Immature natural killer cell (primary cell): ENCODE results near the gene PPM1A. TPM values are rescaled to one million over a fixed set of nuclear protein-coding genes. Genes with fewer than 3 reads are reported as not detected.
A peak's percentile ranks its signal among the peaks of the same experiment; 100 is the strongest.

Experiments
- DNase-seq, 3 donors: peaks; one replicate each; pipeline ENCODE4 v3.0.0; 2022; ENCODE audit warnings: mixed read lengths in 1 of 3
- H3K27ac Mint-ChIP-seq, 6 donors: one replicate each; pipeline ENCODE4 v1.8.0; 2020; ENCODE audit warnings: mixed read lengths in 6 of 6, mild to moderate bottlenecking in 5 of 6, inconsistent platforms in 4 of 6, moderate library complexity in 3 of 6
- H3K27me3 Mint-ChIP-seq, 3 donors: one replicate each; pipeline ENCODE4 v1.8.0; 2020 to 2021; ENCODE audit warnings: low read depth in 3 of 3, mild to moderate bottlenecking in 3 of 3, mixed read lengths in 3 of 3, moderate library complexity in 3 of 3, inconsistent platforms in 1 of 3
- H3K36me3 Mint-ChIP-seq, 3 donors: one replicate each; pipeline ENCODE4 v1.8.0; 2020; ENCODE audit warnings: mixed read lengths in 3 of 3, inconsistent platforms in 2 of 3, mild to moderate bottlenecking in 2 of 3
- H3K4me1 Mint-ChIP-seq, 2 donors: one replicate each; pipeline ENCODE4 v1.8.0; 2020; ENCODE audit warnings: inconsistent platforms in 2 of 2, mild to moderate bottlenecking in 2 of 2, mixed read lengths in 2 of 2, moderate library complexity in 1 of 2
- H3K4me3 Mint-ChIP-seq, 5 donors: one replicate each; pipeline ENCODE4 v1.8.0; 2020; ENCODE audit warnings: mild to moderate bottlenecking in 5 of 5, mixed read lengths in 5 of 5, inconsistent platforms in 3 of 5, moderate library complexity in 3 of 5
- H3K9me3 Mint-ChIP-seq, 6 donors: one replicate each; pipeline ENCODE4 v1.8.0; 2020; ENCODE audit warnings: mild to moderate bottlenecking in 6 of 6, mixed read lengths in 6 of 6, inconsistent platforms in 4 of 6, moderate library complexity in 3 of 6
- polyA plus RNA-seq, 3 donors: library from polyadenylated mRNA; unstranded; fragments of 300-500 nt; fragmentation: Illumina TruSeq; gene quantifications; one replicate each; pipeline ENCODE4 v1.2.3, GENCODE V29; 2021

Gene PPM1A
- polyA plus RNA-seq, 3 donors from 2014 or later: 31.9 to 46.8 (median 45.5) TPM

DNA sequence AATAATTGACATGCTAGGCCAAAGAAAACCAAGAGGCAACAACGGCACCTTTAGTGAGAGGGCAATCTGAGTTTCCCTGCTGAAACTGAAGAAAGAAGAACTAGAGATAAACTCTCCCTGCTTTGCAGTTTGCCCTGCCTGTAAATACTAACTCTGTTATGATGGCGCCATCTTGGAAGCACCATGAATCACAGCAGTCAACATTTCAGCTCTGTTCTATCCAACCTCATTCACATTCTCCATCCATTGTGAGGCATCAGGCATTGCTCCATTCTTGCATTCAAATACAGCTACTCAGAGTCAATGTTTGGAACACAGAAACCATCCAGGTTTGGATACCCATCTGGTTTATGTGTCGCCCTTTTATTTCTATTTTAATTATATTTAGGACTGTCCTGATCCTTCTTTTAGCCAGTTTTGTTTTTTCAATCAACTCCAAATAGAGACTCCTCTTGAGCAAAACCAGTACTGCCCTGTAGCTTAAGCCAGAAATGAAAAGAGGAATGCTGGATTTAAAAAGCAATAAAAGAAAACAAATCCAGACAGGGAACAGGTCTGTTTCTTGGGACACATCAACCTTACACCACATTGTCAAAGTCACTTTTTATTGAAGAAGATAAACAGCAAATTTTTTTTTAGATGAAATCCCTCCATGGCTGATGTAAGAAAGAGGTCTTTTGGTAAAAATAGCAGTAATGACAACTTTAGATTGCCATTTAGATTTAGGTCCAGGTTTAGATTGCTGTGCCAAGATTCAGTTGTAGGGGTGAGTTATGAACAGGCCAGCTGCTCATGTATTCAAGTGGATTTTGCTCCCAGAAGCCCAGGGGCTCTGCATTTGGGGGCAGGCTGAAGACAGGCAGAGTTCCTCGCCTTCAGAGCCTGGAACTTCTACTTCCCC lies 33.3 kb upstream of the PPM1A start:
- Mint-ChIP-seq H3K9me3 (no peaks in the 10 kb centered on the region), H3K27me3 (peaks cover 0 to 7% (median 0%) of the 10 kb centered on the region in 3 donors), H3K4me3 (no peak overlapping the region), H3K27ac (no peak overlapping the region), H3K36me3 (peaks cover 0 to 3% (median 0%) of the 10 kb centered on the region in 3 donors), H3K4me1 (no peaks in the 10 kb centered on the region)
- DNase-seq: no peak

DNA sequence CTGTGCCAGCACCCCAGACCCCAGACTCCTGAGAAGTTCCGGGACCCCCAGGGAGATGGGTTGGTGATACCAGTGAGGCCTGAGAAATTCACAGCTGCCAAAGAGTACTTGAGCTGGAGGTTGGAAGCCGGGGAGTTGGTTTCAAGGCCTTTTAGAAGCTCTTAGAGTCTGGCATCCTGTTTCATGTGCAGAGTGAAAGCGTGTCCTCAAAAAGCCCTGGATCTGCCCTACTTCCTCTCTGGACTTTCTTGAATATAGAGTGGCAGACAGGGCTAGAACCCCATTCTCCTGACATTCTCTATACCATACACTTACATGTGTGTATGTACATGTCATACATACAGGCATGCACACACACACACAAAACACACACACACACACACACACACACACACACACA lies 31.3 kb upstream of the PPM1A start:
- H3K4me3 Mint-ChIP-seq: no peak overlapping the region
- peaks cover 0 to 7% (median 0%) of the 10 kb centered on the region in 3 donors for H3K27me3 Mint-ChIP-seq
- H3K4me1 Mint-ChIP-seq: no peaks in the 10 kb centered on the region
- H3K9me3 Mint-ChIP-seq: no peaks in the 10 kb centered on the region
- H3K36me3 Mint-ChIP-seq: peaks cover 0 to 3% (median 0%) of the 10 kb centered on the region in 3 donors
- H3K27ac Mint-ChIP-seq: no peak overlapping the region
- no peak for DNase-seq

DNA sequence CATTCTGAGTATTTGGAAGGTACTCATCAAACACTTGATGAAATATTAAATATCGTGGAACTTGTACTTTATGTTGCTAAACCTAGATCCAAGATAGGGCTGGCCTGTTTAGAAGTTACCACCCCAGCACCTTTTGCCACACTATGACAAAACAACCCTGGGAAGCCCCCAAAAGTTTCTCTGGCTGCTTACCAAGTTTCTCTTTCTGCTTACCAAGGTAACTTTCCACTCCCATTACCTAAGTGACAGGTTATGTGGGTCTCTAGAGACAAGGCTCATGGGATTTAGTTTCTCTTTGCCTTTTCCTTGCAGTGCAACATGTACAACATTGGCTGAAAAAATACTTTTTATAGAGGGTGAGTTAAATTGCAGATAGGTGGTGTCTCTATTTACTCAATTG lies 28.9 kb upstream of the PPM1A start:
- no peaks in the 10 kb centered on the region for H3K9me3 Mint-ChIP-seq
- no peaks in the 10 kb centered on the region for H3K4me1 Mint-ChIP-seq
- peaks cover 0 to 3% (median 0%) of the 10 kb centered on the region in 3 donors for H3K36me3 Mint-ChIP-seq
- DNase-seq: peak in 2 of 3 donors; percentile 9 to 30
- H3K27ac Mint-ChIP-seq: no peak overlapping the region
- H3K4me3 Mint-ChIP-seq: no peak overlapping the region
- peaks cover 0 to 2% (median 0%) of the 10 kb centered on the region in 3 donors for H3K27me3 Mint-ChIP-seq

- no peak overlapping the region for H3K27ac Mint-ChIP-seq
- no peak overlapping the region for H3K4me3 Mint-ChIP-seq
- no peaks in the 10 kb centered on the region for H3K36me3 Mint-ChIP-seq
- no peaks in the 10 kb centered on the region for H3K9me3 Mint-ChIP-seq
- H3K4me1 Mint-ChIP-seq: no peaks in the 10 kb centered on the region
- no peak for DNase-seq
- H3K27me3 Mint-ChIP-seq: peaks cover 0 to 2% (median 0%) of the 10 kb centered on the region in 3 donors
These were observed 28.1 kb upstream of the PPM1A start for GRCh38 chr14:60220917-60221316.

DNA sequence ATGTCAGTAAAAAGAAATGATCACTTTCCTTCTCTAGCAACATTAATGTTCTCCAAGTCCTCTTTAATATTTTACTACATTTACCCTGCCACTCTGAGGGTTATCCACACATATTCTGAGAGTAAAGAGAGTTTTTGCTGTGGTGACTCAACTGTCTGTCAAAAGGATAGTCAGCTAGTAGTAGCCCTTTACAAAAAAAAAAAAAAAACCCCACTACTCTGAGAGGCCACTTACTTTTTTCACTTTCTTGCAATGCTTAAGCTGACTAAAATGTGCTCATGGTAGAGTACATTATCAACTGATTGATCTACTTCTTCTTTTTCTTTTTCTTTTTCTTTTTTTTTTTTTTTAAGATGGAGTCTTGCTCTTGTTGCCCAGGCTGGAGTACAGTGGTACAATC lies 27.6 kb upstream of the PPM1A start:
- no peaks in the 10 kb centered on the region for H3K4me1 Mint-ChIP-seq

GRCh38 chr14:60222820-60223219 lies 26.2 kb upstream of the PPM1A start:
- no peak for DNase-seq
- Mint-ChIP-seq H3K4me1 (no peaks in the 10 kb centered on the region), H3K27me3 (peaks cover 0 to 2% (median 0%) of the 10 kb centered on the region in 3 donors), H3K9me3 (no peaks in the 10 kb centered on the region), H3K36me3 (no peaks in the 10 kb centered on the region), H3K4me3 (no peak overlapping the region), H3K27ac (no peak overlapping the region)

More for the DNA sequence above, 27.6 kb upstream of the PPM1A start:
- Mint-ChIP-seq H3K4me3 (no peak overlapping the region), H3K9me3 (no peaks in the 10 kb centered on the region), H3K27me3 (peaks cover 0 to 2% (median 0%) of the 10 kb centered on the region in 3 donors), H3K36me3 (no peaks in the 10 kb centered on the region), H3K27ac (no peak overlapping the region)
- no peak for DNase-seq

DNA sequence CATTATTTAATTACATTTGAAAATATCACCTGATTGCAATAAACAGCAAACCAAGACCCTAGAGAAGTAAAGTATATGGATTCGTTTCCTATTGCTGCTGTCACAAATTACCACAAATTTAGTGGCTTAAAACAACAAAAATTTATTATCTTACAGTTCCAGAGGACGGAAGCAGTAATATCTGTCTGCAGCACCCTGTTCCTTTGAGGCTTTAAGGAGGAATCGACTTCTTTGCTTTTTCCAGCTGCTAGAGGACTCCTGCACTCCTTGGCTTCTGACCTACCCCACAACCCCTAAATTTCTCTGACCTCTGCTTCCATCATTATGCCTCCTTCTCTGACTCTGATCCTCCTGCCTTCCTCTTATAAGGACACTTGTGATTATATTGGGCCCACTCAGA lies 23.8 kb upstream of the PPM1A start:
- no peak for DNase-seq
- H3K36me3 Mint-ChIP-seq: no peaks in the 10 kb centered on the region
- H3K27ac Mint-ChIP-seq: no peak overlapping the region
- no peaks in the 10 kb centered on the region for H3K4me1 Mint-ChIP-seq
- no peaks in the 10 kb centered on the region for H3K9me3 Mint-ChIP-seq
- H3K4me3 Mint-ChIP-seq: no peak overlapping the region
- peaks cover 0 to 2% (median 1%) of the 10 kb centered on the region in 3 donors for H3K27me3 Mint-ChIP-seq

GRCh38 chr14:60226298-60226697 lies 22.7 kb upstream of the PPM1A start:
- Mint-ChIP-seq H3K36me3 (no peaks in the 10 kb centered on the region), H3K4me3 (no peak overlapping the region), H3K9me3 (peaks cover 0 to under 1% (median 0%) of the 10 kb centered on the region in 6 donors), H3K4me1 (no peaks in the 10 kb centered on the region), H3K27me3 (peaks cover 0 to 2% (median 1%) of the 10 kb centered on the region in 3 donors), H3K27ac (no peak overlapping the region)
- no peak for DNase-seq

GRCh38 chr14:60227291-60227690 lies 21.7 kb upstream of the PPM1A start:
- no peak overlapping the region for H3K27ac Mint-ChIP-seq
- H3K27me3 Mint-ChIP-seq: peaks cover 0 to 2% (median 1%) of the 10 kb centered on the region in 3 donors
- peaks cover under 1 to 2% (median under 1%) of the 10 kb centered on the region in 3 donors for H3K36me3 Mint-ChIP-seq
- H3K4me1 Mint-ChIP-seq: no peaks in the 10 kb centered on the region
- peaks cover 0 to 5% (median 2%) of the 10 kb centered on the region in 6 donors for H3K9me3 Mint-ChIP-seq
- H3K4me3 Mint-ChIP-seq: no peak overlapping the region
- no peak for DNase-seq

DNA sequence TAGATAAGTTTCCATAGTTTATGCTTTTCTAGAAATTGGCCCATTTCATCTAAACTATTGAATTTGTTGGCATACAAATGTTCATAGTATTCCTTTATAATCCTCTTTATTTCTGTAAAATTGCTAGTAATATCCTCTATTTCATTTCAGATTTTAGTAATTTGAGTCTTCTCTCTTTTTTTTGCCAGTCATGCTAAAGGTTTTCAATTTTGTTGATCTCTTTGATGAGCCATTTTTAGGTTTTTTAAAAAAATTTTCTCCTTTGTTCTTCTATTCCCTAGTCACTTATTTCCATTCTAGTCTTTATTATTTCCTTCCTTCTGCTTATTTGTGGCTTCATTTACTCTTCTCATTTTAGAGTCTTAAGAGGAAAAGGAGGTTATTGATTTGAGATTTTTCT lies 19.4 kb upstream of the PPM1A start:
- Mint-ChIP-seq H3K4me1 (no peaks in the 10 kb centered on the region), H3K27me3 (peaks cover 3 to 4% (median 3%) of the 10 kb centered on the region in 3 donors), H3K4me3 (no peak overlapping the region), H3K27ac (no peak overlapping the region), H3K9me3 (peaks cover 6 to 11% (median 7%) of the 10 kb centered on the region in 6 donors), H3K36me3 (peaks cover 4 to 10% (median 8%) of the 10 kb centered on the region in 3 donors)
- no peak for DNase-seq

DNA sequence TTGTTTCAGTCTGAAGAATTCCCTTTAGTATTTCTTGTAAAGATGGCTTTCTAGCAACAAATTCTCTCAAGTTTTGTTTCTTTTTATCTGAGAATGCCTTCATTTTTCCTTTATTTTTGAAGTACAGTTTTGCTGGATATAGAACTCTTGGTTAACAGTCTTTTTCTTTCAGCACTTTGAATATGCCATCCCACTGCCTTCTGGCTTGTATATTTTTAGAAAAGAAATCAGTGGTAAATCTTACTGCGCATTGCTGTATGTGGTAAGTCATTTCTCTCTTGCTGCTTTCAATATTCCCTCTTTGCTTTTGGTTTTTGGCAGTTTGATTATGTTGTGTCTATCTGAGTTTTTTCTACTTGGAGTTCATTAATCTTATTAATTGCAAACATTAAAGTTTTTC lies 16.8 kb upstream of the PPM1A start:
- H3K36me3 Mint-ChIP-seq: peaks cover 4 to 10% (median 8%) of the 10 kb centered on the region in 3 donors
- peaks cover 6 to 11% (median 7%) of the 10 kb centered on the region in 6 donors for H3K9me3 Mint-ChIP-seq

DNA sequence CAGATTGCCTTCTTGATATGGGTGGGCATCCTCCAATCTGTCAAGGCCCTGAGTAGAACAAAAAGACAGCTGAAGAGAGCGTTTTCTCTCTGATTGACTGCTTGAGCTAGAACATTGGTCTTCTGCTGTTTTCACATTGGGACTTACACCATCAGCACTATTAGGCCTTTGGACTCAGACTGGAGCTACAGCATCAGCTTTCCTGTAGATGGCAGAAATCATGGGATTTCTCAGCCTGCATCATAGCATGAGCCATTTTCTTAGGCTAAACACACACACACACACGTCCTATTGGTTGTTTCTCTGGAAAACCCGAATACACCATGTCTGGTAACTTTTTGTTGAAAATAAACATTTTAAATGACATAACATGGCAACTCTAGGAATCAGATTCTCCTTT lies 15.8 kb upstream of the PPM1A start:
- Mint-ChIP-seq H3K9me3 (peaks cover 6 to 11% (median 7%) of the 10 kb centered on the region in 6 donors), H3K4me3 (no peak overlapping the region), H3K36me3 (peaks cover 4 to 10% (median 8%) of the 10 kb centered on the region in 3 donors), H3K27ac (no peak overlapping the region), H3K27me3 (peaks cover 3 to 7% (median 4%) of the 10 kb centered on the region in 3 donors), H3K4me1 (no peaks in the 10 kb centered on the region)
- DNase-seq: no peak

More for the DNA sequence above, 16.8 kb upstream of the PPM1A start:
- Mint-ChIP-seq H3K27me3 (peaks cover 3 to 7% (median 4%) of the 10 kb centered on the region in 3 donors), H3K4me3 (no peak overlapping the region), H3K27ac (no peak overlapping the region), H3K4me1 (no peaks in the 10 kb centered on the region)
- DNase-seq: no peak

DNA sequence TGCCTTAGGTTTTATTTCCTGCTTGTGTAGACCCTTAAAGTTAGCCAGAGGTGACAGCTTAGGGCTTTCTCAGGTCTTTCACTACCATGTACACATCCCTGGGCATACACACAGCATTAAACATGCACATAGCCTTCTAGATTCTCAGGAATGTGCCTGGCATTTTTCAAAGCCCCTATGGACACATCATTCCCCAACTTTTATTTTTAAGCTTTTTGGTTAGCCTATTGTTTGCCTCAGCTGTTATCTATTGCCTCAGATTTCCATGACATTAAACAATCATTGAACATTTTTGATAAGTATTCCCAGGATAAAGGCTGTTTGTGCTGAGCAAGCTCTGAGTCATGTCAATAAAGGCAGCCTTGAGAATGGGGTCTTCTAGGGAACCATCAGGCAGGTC lies 15.1 kb upstream of the PPM1A start:
- no peak for DNase-seq
- Mint-ChIP-seq H3K36me3 (peaks cover 4 to 10% (median 8%) of the 10 kb centered on the region in 3 donors), H3K27me3 (peaks cover 2 to 7% (median 4%) of the 10 kb centered on the region in 3 donors), H3K27ac (no peak overlapping the region), H3K9me3 (peaks cover 6 to 11% (median 7%) of the 10 kb centered on the region in 6 donors), H3K4me3 (no peak overlapping the region), H3K4me1 (no peaks in the 10 kb centered on the region)

- DNase-seq: no peak
- Mint-ChIP-seq H3K27ac (no peak overlapping the region), H3K4me1 (no peaks in the 10 kb centered on the region), H3K4me3 (no peak overlapping the region), H3K36me3 (peaks cover 4 to 10% (median 8%) of the 10 kb centered on the region in 3 donors), H3K27me3 (peaks cover 2 to 7% (median 2%) of the 10 kb centered on the region in 3 donors), H3K9me3 (peaks cover 6 to 11% (median 7%) of the 10 kb centered on the region in 6 donors)
These were observed 13.6 kb upstream of the PPM1A start for GRCh38 chr14:60235440-60235839.
